IgD-negative memory B cell (primary cell): ENCODE data around the gene ARPC1A. TPM values are rescaled to one million over a fixed set of nuclear protein-coding genes. Genes with fewer than 3 reads are reported as not detected.
"Not testable (repeated sequence)": the region's sequence is repeated elsewhere in the genome, so short reads cannot be mapped to it uniquely, and the experiment has no call there.

Experiments used
- H3K27ac Mint-ChIP-seq, 3 donors: one replicate each; pipeline ENCODE4 v1.8.0; 2020 to 2022; ENCODE audit warnings: mild to moderate bottlenecking in 3 of 3, mixed read lengths in 3 of 3, moderate library complexity in 1 of 3
- H3K27me3 Mint-ChIP-seq: one replicate; pipeline ENCODE4 v1.8.0; 2021; ENCODE audit warnings: mixed read lengths
- H3K36me3 Mint-ChIP-seq: one replicate; pipeline ENCODE4 v1.8.0; 2020; ENCODE audit warnings: mild to moderate bottlenecking, mixed read lengths
- H3K4me1 Mint-ChIP-seq, 3 donors: one replicate each; pipeline ENCODE4 v1.8.0; 2020 to 2022; ENCODE audit warnings: mixed read lengths in 3 of 3, mild to moderate bottlenecking in 1 of 3
- H3K4me3 Mint-ChIP-seq, 4 donors: one replicate each; pipeline ENCODE4 v1.8.0; 2020 to 2022; ENCODE audit warnings: mild to moderate bottlenecking in 4 of 4, mixed read lengths in 4 of 4, moderate library complexity in 3 of 4
- H3K9me3 Mint-ChIP-seq, 3 donors: one replicate each; pipeline ENCODE4 v1.8.0; 2020 to 2021; ENCODE audit warnings: mixed read lengths in 3 of 3, mild to moderate bottlenecking in 1 of 3
- polyA plus RNA-seq: library from polyadenylated mRNA; unstranded; fragments of 300-500 nt; fragmentation: Illumina TruSeq; gene quantifications from one replicate; pipeline ENCODE4 v1.2.3, GENCODE V29; 2021

The ARPC1A gene
- polyA plus RNA-seq, 1 donor from 2014 or later = 81.5 TPM

GRCh38 chr7:99344061-99344647, 18.5 kb downstream of the ARPC1A start:
- H3K27ac Mint-ChIP-seq = no peak overlapping the region
- H3K4me1 Mint-ChIP-seq = peaks cover 0 to 1% (median 0%) of the 10 kb centered on the region in 3 donors
- H3K4me3 Mint-ChIP-seq = no peak overlapping the region
- H3K36me3 Mint-ChIP-seq = peaks cover 4% of the 10 kb centered on the region
- no peaks in the 10 kb centered on the region for H3K27me3 Mint-ChIP-seq
- H3K9me3 Mint-ChIP-seq = no peaks in the 10 kb centered on the region

DNA sequence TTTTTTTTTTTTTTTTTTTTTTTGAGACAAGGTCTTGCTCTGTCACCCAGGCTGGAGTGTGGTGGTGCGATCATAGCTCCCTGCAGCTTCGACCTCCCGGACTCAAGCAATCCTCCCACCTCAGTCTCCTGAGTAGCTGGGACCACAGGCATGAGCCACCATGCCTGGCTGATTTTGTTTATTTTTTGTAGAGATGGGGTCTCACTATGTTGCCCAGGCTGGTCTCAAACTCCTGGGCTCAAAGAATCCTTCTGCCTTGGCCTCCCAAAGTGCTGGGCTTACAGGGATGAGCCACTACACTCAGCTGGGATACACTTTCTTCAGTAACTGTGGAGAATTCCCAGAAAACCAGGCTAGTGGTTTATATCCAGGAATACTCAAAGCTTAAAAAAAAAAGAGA, 24.9 kb downstream of the ARPC1A start:
- not testable (repeated sequence) for H3K27ac Mint-ChIP-seq, H3K4me1 Mint-ChIP-seq, H3K36me3 Mint-ChIP-seq, H3K27me3 Mint-ChIP-seq, H3K9me3 Mint-ChIP-seq
- peak overlapping the region in 1 of 4 donors; percentile 65 for H3K4me3 Mint-ChIP-seq

- no peak overlapping the region for H3K4me3 Mint-ChIP-seq
- H3K9me3 Mint-ChIP-seq = no peaks in the 10 kb centered on the region
- peaks cover 3% of the 10 kb centered on the region for H3K36me3 Mint-ChIP-seq
- no peaks in the 10 kb centered on the region for H3K4me1 Mint-ChIP-seq
- peak overlapping the region in 1 of 3 donors; percentile 53 for H3K27ac Mint-ChIP-seq
- H3K27me3 Mint-ChIP-seq = no peaks in the 10 kb centered on the region
Measured at GRCh38 chr7:99352247-99352646, 26.5 kb downstream of the ARPC1A start.

GRCh38 chr7:99355098-99355497, 29.4 kb downstream of the ARPC1A start:
- peaks cover 4% of the 10 kb centered on the region for H3K36me3 Mint-ChIP-seq
- H3K27me3 Mint-ChIP-seq = no peaks in the 10 kb centered on the region
- H3K27ac Mint-ChIP-seq = no peak overlapping the region
- H3K4me1 Mint-ChIP-seq = no peaks in the 10 kb centered on the region
- no peak overlapping the region for H3K4me3 Mint-ChIP-seq
- H3K9me3 Mint-ChIP-seq = no peaks in the 10 kb centered on the region

DNA sequence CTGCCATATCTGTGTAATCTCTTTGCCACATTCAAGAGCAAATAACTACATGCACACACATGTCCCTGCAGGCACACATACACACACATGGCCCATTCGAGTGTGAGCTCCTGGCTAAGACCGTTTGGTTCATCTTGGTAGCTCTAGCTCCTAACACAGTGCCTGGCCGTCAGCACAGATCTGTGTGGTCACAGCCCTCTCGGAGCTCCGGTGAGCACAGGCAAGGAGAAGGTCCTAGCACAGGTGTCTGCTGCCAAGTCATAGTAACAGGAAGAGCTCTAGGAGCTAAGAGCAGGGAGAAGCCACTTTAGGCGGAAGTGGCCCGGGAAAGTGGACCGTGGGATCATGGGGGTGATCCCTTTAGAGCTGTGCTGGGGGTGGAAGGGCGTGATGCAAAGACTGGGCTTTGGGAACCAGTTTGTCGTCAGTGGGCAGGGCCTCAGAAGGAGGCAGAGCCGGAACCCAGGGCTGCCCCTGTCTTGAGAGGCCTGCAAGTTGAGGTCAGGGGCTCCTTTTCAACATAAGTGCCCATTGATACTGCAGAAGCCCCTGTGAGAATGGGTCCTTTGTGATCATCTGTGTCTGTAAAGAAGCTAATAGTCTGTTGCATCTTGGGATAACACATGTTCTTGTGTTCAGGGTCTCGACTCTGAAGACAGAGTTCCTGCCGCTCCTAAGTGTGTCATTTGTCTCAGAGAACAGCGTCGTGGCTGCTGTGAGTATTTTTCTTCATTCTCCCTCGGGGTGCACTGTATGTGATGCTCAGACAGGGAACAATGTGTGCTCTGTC, 32.2 kb downstream of the ARPC1A start:
- Mint-ChIP-seq H3K4me1 (no peaks in the 10 kb centered on the region), H3K36me3 (peaks cover 4% of the 10 kb centered on the region), H3K9me3 (no peaks in the 10 kb centered on the region), H3K4me3 (no peak overlapping the region), H3K27ac (no peak overlapping the region), H3K27me3 (no peaks in the 10 kb centered on the region)

- H3K4me1 Mint-ChIP-seq = not testable (repeated sequence)
Measured at GRCh38 chr7:99358521-99358920, 32.8 kb downstream of the ARPC1A start.

GRCh38 chr7:99359465-99360154, 33.9 kb downstream of the ARPC1A start:
- H3K27ac Mint-ChIP-seq = no peak overlapping the region
- H3K27me3 Mint-ChIP-seq = no peaks in the 10 kb centered on the region
- H3K9me3 Mint-ChIP-seq = no peaks in the 10 kb centered on the region
- no peak overlapping the region for H3K4me3 Mint-ChIP-seq
- H3K36me3 Mint-ChIP-seq = peaks cover 4% of the 10 kb centered on the region
- no peaks in the 10 kb centered on the region for H3K4me1 Mint-ChIP-seq

More at GRCh38 chr7:99358521-99358920, 32.8 kb downstream of the ARPC1A start:
- H3K27me3 Mint-ChIP-seq, H3K9me3 Mint-ChIP-seq, H3K4me3 Mint-ChIP-seq, H3K36me3 Mint-ChIP-seq, H3K27ac Mint-ChIP-seq: not testable (repeated sequence)

DNA sequence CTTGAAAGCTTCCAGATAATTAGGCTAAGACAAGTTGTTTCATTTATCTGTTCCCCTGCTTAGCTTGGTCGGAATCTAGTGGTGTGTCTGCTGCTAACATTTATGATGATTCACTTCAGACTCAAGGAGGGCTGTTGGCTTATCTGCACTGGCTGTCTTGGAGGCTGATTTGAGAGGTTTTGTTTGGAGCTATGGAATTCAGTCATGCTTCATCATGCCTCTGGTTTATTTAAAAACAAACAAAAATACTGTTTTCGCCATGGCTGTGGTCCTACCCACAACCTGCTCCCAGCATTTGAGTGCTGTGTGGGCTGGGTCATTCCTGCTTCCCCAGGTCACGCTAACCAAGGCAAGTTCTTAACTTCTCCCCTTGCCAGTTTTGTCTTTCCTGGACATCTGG, 37.1 kb downstream of the ARPC1A start:
- Mint-ChIP-seq H3K27ac (no peak overlapping the region), H3K36me3 (peaks cover 4% of the 10 kb centered on the region)

DNA sequence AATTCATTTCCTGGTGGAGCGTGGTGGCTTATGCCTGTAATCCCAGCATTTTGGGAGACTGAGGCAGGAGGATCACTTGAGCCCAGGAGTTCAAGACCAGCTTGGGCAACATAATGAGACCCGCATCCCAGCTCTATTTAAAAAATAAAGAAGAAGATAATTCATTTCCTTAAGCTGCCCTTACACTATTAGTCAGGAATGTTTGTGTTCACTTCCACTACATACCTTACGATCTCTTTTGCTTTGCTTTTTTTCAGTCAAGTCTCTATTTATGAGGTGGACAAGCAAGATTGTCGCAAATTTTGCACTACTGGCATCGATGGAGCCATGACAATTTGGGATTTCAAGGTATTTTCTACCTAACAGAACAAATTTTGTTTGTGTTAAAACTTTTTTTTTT, 37.6 kb downstream of the ARPC1A start:
- Mint-ChIP-seq H3K4me3 (no peak overlapping the region), H3K27ac (no peak overlapping the region), H3K4me1 (no peaks in the 10 kb centered on the region), H3K27me3 (no peaks in the 10 kb centered on the region), H3K9me3 (no peaks in the 10 kb centered on the region), H3K36me3 (peaks cover 1% of the 10 kb centered on the region)

More for the DNA sequence above, 37.1 kb downstream of the ARPC1A start:
- no peaks in the 10 kb centered on the region for H3K9me3 Mint-ChIP-seq
- no peaks in the 10 kb centered on the region for H3K27me3 Mint-ChIP-seq
- no peak overlapping the region for H3K4me3 Mint-ChIP-seq
- no peaks in the 10 kb centered on the region for H3K4me1 Mint-ChIP-seq

GRCh38 chr7:99365318-99366141, 39.8 kb downstream of the ARPC1A start:
- H3K27ac Mint-ChIP-seq = no peak overlapping the region
- no peaks in the 10 kb centered on the region for H3K9me3 Mint-ChIP-seq

DNA sequence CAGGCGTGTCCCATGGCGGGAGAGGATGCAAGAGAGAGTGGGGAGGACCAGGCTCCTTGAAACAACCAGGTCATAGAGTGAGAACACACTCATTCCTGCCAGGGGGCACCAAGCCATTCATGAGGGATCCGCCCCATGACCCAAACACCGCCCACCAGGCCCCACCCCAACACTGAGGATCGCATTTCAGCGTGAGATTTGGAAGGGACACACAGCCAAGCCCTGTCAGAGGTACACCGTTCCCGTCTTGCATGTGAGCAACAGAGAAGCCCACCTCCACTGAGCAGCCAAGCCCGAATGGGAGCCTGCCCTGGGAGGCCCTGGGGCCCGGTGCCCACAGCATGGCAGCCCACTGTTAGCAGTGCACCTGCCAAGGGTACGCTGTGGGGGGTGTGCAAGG, 40.9 kb downstream of the ARPC1A start:
- peaks cover 4% of the 10 kb centered on the region for H3K36me3 Mint-ChIP-seq
- H3K4me3 Mint-ChIP-seq = no peak overlapping the region
- no peaks in the 10 kb centered on the region for H3K4me1 Mint-ChIP-seq
- H3K27me3 Mint-ChIP-seq = no peaks in the 10 kb centered on the region
- no peaks in the 10 kb centered on the region for H3K9me3 Mint-ChIP-seq
- H3K27ac Mint-ChIP-seq = peak overlapping the region in 2 of 3 donors; percentile 58 to 63

More at GRCh38 chr7:99365318-99366141, 39.8 kb downstream of the ARPC1A start:
- Mint-ChIP-seq H3K36me3 (peaks cover 4% of the 10 kb centered on the region), H3K27me3 (no peaks in the 10 kb centered on the region), H3K4me1 (no peaks in the 10 kb centered on the region), H3K4me3 (peak overlapping the region in 1 of 4 donors; percentile 23)

DNA sequence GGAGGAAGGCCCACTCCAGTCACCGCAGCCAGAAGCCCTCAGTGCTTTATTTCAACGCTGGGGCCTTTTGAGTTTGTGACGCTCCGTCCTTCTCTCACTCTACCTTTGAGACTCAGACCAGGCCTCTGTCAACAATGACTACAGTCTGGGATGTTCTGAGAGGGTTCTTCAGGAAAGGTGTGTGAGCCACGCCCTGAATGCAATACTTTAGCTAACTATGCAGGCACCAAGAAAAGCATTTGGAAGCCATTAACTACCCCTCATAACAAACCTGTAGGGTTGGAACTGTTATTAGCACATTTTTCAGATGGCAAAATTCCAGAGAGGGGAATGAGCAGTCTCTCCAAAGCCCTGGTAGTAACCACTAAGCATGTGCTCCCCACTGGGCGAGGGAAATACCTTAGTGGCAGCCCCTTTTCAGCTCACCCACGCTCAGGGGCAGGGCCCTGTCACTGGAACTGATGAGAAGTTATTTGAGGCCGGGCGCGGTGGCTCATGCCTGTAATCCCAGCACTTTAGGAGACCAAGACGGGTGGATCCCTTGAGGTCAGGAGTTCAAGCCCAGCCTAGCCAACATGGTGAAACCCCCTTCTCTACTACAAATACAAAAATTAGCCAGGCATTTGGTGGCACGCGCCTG, 43.2 kb downstream of the ARPC1A start:
- Mint-ChIP-seq H3K4me3 (peak overlapping the region in 1 of 4 donors; percentile 17), H3K27me3 (no peaks in the 10 kb centered on the region), H3K27ac (no peak overlapping the region), H3K9me3 (no peaks in the 10 kb centered on the region), H3K36me3 (peaks cover 4% of the 10 kb centered on the region), H3K4me1 (no peaks in the 10 kb centered on the region)

GRCh38 chr7:99369767-99370391, 44.2 kb downstream of the ARPC1A start:
- Mint-ChIP-seq H3K9me3 (no peaks in the 10 kb centered on the region), H3K36me3 (peaks cover 2% of the 10 kb centered on the region), H3K27me3 (no peaks in the 10 kb centered on the region), H3K4me3 (peak overlapping the region in 1 of 4 donors; percentile 29), H3K4me1 (no peaks in the 10 kb centered on the region), H3K27ac (no peak overlapping the region)

DNA sequence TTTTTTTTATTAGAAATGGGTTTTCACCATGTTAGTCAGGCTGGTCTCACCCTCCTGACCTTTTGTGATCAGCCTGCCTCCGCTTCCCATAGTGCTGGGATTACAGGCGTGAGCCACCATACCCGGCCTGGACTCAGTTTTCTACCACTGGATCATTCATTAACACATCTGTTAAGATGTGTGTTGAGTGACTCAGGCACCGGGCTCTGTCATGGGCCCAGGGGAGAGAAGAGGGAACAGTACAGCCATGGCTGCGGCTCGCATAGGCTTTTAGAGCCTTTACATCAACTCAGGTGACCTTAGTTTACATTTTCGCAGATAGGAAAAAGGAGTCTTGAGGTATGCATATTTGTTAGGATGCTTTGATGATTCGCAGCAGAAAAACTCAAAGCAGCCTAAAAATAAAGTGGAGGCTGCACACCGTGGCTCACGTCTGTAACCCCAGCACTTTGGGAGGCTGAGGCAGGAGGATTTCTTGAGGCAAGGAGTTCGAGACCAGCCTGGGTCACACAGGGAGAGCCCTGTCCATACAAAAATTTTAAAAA, 45.8 kb downstream of the ARPC1A start:
- H3K4me1 Mint-ChIP-seq = peaks cover 0 to 3% (median 0%) of the 10 kb centered on the region in 3 donors
- H3K27me3 Mint-ChIP-seq = no peaks in the 10 kb centered on the region
- H3K27ac Mint-ChIP-seq = peak overlapping the region in 1 of 3 donors; percentile 14
- peak overlapping the region in 1 of 4 donors; percentile 80 for H3K4me3 Mint-ChIP-seq
- peaks cover 2% of the 10 kb centered on the region for H3K36me3 Mint-ChIP-seq
- no peaks in the 10 kb centered on the region for H3K9me3 Mint-ChIP-seq
